Myocyte (in vitro differentiated cells): ENCODE measurements around the gene PTGS2. TPM values are rescaled to one million over a fixed set of nuclear protein-coding genes. Genes with fewer than 3 reads are reported as not detected.
"Not testable (repeated sequence)": the region's sequence is repeated elsewhere in the genome, so short reads cannot be mapped to it uniquely, and the experiment has no call there.

Source experiments
- DNase-seq: peaks from one replicate; pipeline ENCODE4 v3.0.0-alpha.2; 2012; ENCODE audit warnings: low read depth
- total RNA-seq: library from RNA; depleted of rRNA; stranded (reverse); fragments of >200 nt; gene quantifications from 2 replicates; pipeline ENCODE4 v1.2.3, GENCODE V29; 2014

Gene PTGS2
- total RNA-seq, 1 donor from 2014 or later = not detected

GRCh38 chr1:186670297-186671135, 9.7 kb downstream of the PTGS2 start:
- DNase-seq = no peak

DNA sequence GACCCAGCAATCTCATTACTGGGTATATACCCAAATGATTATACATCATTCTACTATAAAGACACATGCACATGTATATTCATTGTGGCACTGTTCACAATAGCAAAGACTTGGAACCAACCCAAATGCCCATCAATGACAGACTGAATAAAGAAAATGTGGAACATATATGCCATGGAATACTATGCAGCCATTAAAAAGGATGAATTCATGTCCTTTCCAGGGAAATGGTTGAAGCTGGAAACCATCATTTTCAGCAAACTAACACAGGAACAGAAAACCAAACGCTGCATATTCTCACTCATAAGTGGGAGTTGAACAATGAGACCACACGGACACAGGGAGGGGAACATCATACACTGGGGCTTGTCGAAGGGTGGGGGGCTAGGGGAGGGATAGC, 10.4 kb downstream of the PTGS2 start:
- DNase-seq = not testable (repeated sequence)

GRCh38 chr1:186664217-186664616, 16.0 kb downstream of the PTGS2 start:
- not testable (repeated sequence) for DNase-seq

- no peak for DNase-seq
Measured at GRCh38 chr1:186662752-186663151, 17.5 kb downstream of the PTGS2 start.

DNA sequence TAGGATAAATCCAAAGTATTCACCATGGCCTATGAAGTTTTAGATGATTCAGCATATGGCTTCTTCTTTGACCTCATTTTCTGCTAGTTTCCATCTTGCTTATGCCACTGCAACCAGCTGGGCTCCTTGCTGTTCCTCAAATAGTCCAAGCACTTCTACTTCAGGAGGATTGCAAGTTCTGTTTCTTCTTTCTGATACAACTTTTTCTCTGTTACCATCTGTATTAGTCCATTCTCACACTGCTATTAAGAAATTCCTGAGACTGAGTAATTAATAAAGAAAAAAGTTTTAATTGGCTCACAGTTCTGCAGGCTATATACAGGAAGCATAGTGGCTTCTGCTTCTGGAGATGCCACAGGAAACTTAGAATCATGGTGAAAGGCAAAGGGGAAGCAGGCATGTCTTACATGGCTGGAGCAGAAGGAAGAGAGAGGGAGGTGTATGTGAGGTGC, 20.3 kb downstream of the PTGS2 start:
- no peak for DNase-seq

DNA sequence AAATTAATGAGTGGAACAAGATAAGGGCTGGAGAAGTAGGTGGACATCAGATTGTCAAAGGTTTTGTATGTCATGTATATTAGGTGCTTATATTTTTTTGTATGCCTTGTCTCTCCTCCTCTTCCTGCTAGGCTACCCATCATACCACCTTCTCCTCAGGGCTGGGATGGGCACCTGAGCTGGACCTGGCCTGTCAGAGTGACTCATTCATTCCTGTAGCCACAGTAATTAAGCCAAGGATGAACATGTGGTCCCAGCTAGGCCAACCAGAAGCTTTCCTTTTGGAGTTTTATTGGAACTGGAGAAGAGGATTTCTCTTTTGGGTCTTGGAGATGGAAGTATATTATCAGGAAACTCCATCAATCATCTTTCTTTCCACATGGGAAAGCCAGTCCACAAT, 21.2 kb downstream of the PTGS2 start:
- no peak for DNase-seq

DNA sequence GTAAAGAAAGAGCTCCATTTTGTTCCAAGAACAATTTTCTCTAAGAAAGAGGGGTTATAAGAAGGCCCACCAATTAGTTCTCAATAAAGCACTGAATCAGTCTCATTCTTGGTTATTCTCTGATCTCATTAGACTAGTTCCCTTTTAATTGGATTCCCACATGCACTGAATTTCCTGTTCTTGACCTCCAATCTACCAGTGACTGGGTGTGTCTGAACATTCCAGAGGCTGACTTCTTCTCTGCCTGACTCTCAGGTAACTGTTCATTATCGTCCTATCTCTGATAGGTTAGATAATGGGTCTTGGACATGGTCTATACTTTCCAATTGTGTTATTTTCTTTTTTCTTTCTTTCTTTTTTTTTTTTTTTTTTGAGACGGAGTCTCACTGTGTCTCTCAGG, 22.7 kb downstream of the PTGS2 start:
- no peak for DNase-seq

DNA sequence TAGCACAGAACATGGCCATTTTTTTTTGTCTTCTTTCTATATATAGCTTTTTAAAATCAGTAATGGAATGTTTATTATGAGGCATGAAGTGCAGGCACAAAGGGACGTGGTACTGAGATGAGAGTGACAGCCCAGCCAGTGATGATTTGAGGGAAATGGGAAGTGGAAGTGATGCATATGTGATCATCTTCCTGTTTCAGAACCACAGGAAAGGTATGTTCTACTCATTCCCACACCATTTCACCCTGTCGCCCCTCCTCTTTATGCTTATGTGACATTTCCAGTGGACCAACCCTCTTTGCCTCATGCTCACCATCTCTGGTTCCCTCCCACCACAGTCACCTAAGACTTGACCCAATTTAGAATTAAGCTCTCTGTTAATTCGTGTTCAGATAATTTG, 24.3 kb downstream of the PTGS2 start:
- no peak for DNase-seq

DNA sequence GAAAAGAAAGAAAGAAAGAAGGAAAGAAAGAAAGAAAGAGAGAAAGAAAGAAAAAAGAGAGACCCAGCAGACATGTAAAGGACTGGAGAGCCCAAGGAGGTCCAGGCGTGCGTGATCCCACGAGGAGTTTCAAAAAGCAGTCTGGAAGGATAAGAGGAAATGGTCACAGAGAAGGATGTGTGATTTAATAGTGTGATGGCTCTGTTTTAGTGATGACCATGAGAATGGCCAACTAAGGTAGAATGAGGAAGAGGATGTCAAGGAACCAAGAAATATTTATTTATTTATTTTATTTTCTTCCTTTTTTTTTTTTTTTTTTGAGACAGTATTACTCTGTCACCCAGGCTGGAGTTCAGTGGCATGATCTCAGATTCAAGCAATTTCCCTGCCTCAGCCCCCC, 25.5 kb downstream of the PTGS2 start:
- no peak for DNase-seq

GRCh38 chr1:186653312-186653711, 26.9 kb downstream of the PTGS2 start:
- DNase-seq = no peak

DNA sequence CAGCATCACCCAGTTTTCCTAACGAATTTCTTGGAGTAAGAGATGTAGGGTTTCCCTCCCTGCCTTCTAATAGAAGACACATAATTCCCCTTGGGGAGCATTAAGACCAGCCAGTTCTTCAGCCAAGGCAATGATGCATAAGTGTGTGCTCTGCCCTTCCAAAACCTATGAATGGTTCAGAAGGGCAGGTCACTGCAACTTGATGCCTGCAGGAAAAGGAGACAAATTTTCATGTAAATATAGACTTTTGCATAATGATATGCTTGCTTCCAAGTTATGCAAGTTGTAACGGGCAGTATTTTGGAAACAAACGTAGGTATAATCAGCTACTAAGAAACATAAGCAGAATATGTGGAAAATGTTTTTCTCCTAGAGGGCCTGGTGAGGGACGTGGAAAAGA, 31.6 kb downstream of the PTGS2 start:
- DNase-seq = no peak

DNA sequence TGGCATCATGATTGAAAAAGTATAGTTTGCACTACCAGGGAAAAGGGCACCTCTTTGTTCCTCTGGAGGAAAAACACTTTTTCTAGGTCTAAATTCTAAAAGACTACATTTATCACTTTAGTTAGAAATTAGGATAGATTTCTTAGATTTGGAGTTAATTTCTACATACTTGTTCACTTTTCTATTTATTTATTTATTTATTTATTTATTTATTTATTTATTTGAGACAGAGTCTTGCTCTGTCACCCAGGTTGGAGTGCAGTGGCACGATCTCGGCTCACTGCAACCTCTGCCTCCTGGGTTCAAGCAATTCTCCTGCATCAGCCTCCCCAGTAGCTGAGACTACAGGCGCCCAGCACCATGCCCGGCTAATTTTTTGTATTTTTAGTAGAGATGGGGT, 32.2 kb downstream of the PTGS2 start:
- not testable (repeated sequence) for DNase-seq

DNA sequence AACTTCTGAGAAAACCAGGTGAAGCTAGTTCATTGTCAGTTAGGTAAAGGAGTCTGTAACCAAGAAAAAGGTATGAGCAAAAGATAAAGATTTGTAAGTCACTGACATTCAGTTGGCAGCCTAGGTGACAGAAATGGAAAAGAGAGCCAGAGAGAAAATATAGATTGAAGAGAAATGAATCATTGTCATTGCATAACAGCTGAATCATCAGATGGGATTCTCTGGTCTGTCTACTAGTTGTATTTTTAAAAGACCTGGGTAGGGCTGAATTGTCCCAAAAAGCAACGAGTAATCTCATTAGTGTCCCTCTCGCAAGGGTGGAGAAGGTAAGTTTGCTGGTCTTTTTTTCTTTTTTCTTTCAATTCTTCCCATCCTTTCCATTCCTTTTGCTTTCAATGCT, 36.6 kb downstream of the PTGS2 start:
- DNase-seq = no peak

DNA sequence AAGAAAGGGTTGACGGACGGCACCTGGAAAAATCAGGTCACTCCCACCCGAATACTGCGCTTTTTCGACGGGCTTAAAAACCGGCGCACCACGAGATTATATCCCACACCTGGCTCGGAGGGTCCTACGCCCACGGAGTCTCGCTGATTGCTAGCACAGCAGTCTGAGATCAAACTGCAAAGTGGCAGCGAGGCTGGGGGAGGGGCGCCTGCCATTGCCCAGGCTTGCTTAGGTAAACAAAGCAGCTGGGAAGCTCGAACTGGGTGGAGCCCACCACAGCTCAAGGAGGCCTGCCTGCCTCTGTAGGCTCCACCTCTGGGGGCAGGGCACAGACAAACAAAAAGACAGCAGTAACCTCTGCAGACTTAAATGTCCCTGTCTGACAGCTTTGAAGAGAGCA, 42.7 kb downstream of the PTGS2 start:
- DNase-seq = not testable (repeated sequence)

- no peak for DNase-seq
Measured at GRCh38 chr1:186636786-186637185, 43.4 kb downstream of the PTGS2 start.

GRCh38 chr1:186634511-186634910, 45.7 kb downstream of the PTGS2 start:
- no peak for DNase-seq

DNA sequence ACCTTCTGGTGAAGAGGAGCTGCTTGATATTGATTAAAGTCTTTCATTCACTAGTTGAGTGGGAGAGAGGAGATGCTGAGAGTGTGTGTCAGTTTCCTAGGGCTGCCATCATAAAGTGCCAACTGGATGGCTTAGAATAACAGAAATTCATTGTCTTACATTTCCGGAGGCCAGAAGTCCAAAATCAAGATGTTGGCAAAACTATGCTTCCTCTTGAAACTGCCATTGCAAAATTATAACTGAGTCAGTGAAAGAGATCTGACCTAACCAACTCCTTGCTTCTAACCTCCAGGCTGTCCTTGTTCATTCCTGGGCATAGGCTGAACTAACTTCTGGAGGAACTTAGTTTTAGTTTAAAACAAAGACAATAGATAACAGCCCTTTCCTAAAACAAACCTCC, 47.1 kb downstream of the PTGS2 start:
- no peak for DNase-seq

DNA sequence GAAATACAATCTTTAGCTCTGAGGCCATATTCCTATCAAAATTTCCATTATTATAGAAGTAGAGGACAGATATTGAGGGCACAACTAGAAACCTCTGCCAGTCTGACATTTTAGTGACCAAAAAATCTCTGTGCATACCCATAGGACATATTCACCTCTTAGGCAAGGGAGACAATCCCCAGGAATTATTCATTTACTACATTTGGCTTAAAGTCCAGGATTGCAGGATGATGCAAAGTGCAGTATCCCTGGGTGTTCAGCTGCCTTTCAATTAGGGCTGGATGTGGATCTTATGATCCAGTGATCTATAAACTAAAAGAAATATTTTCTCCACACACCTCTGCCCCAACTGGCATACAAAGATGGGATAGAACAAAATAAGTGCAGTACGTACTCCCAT, 50.9 kb downstream of the PTGS2 start:
- no peak for DNase-seq

GRCh38 chr1:186628910-186629309, 51.3 kb downstream of the PTGS2 start:
- no peak for DNase-seq

DNA sequence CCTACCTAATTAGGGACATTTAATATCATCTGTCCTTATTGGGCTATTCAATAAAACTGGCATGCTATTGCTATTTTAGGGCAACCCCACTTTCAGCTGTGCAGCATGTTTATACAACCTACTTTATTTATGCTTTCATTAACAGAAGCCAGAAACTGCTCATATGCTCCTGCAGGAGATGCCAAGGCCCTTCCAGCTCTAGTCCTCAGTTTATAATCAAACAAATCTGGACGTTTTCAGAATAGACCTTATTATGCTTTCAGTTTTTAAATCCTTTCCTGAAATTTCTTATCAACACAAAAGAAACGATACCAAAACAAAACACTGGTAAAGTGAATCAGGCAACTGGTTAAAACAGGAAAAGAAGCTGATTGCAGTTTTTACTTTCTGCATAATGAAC, 53.2 kb downstream of the PTGS2 start:
- DNase-seq = no peak

DNA sequence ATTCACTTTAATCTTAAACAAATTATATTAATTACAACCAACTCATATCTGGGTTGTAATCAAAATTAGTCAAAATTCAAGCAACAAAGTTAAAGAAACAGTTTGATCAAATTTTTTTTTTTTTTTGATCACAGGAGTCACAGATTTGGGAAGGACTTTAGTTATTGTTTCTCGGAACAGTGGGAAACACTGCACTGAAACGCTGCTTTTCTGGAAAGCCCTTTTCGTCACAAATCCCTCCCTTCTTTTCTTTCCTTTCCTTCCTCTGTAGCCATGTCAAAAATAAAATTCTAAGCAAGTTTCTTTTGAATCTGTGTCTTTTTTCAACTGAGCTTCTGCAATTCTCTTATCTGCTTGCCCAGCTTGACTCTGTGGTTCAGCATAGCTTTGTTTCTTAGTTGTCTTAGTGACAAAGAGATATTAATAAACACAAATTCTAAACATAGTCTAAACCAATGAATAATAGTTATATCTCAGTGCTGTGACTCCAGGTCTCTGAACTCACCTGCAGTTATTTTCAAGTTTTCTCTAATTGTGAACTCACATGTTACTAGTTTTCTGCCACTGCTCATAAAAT, 53.8 kb downstream of the PTGS2 start:
- DNase-seq = no peak

DNA sequence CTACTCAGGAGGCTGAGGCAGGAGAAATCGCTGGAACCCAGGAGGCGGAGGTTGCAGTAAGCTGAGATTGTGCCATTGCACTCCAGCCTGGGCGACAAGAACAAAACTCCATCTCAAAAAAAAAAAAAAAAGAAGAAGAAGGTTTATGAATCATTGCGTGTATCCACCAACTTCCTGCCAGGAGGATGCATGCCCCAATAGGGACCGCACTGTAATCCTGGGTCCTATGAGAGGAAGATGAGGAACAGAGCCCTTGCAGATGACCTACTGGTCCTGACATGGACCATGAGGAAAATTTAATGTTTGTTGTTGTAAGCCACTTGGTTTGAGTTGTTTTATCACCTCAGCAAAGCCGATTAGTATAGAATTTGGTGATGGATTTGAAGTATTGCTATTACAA, 56.7 kb downstream of the PTGS2 start:
- DNase-seq = no peak
